IMR-90 (cell line): ENCODE data around the gene RAVER1.

Experiments
- CEBPB ChIP-seq: IDR thresholded peaks from 2 replicates; pipeline ENCODE4 v1.6.1; 2012; ENCODE audit warnings: low read depth, low read length, improper control_type of control experiment
- CHD1 ChIP-seq: IDR thresholded peaks from 2 replicates; pipeline ENCODE4 v1.6.1; 2012; ENCODE audit warnings: low read depth, low read length, improper control_type of control experiment
- CTCF ChIP-seq: conservative IDR thresholded peaks from 2 replicates; pipeline ENCODE4 v1.5.1; 2012; ENCODE audit warnings: mild to moderate bottlenecking, low read depth, low read length, improper control_type of control experiment
- ELK1 ChIP-seq: fragments of 150-350 bp; IDR thresholded peaks from 2 replicates; pipeline ENCODE4 v1.6.1; 2016; ENCODE audit warnings: low read depth, mild to moderate bottlenecking, low read length, moderate library complexity, borderline replicate concordance
- FOS ChIP-seq: fragments of 150-350 bp; IDR thresholded peaks from 2 replicates; pipeline ENCODE4 v1.6.1; 2016; ENCODE audit warnings: low read depth, low read length
- POLR2A ChIP-seq: IDR thresholded peaks from 2 replicates; pipeline ENCODE4 v1.6.1; 2012; ENCODE audit warnings: mild to moderate bottlenecking, low read depth, low read length
- RCOR1 ChIP-seq: IDR thresholded peaks from 2 replicates; pipeline ENCODE4 v1.6.1; 2012; ENCODE audit warnings: mild to moderate bottlenecking, low read length, improper control_type of control experiment; ENCODE audit not compliant: insufficient replicate concordance

- no peak for TF ChIP-seq CTCF
- TF ChIP-seq ELK1, result no peak
- TF ChIP-seq CHD1, result no peak
- no peak for TF ChIP-seq CEBPB
- TF ChIP-seq RCOR1, result no peak
- TF ChIP-seq POLR2A, result no peak
- TF ChIP-seq FOS, result no peak
Observed at GRCh38 chr19:10315335-10316214, 17.8 kb downstream of the RAVER1 start, which contains the start of gene FDX2.
